NCI-H2171 treated with DMSO at 0.1 percent for 48 hours (cell line): ENCODE measurements around the gene CFAP107.
"Not testable (repeated sequence)": the region's sequence is repeated elsewhere in the genome, so short reads cannot be mapped to it uniquely, and the experiment has no call there.

ENCODE experiments used
- DNase-seq: peaks from one replicate; lab custom pipeline; 2025; lab: John Stamatoyannopoulos, UW

Gene CFAP107

GRCh38 chr1:12745992-12746323 lies at the start of gene CFAP107:
TSS of gene CFAP107 (plus strand) at chr1:12746200. CDS start at chr1:12746431, 231 bp downstream.
- no peak for DNase-seq

- no peak for DNase-seq
Measured at GRCh38 chr1:12696658-12697057, 49.3 kb upstream of the CFAP107 start.

- no peak for DNase-seq
Measured at GRCh38 chr1:12697397-12697796, 48.6 kb upstream of the CFAP107 start.

- DNase-seq, result no peak
Measured at GRCh38 chr1:12703821-12704451, 42.1 kb upstream of the CFAP107 start.

- no peak for DNase-seq
Measured at GRCh38 chr1:12706061-12706460, 39.9 kb upstream of the CFAP107 start.

- no peak for DNase-seq
Measured at GRCh38 chr1:12708396-12709090, 37.5 kb upstream of the CFAP107 start.

- no peak for DNase-seq
Measured at GRCh38 chr1:12709091-12709491, 36.9 kb upstream of the CFAP107 start.

GRCh38 chr1:12709696-12710095 lies 36.3 kb upstream of the CFAP107 start:
- DNase-seq, result no peak

- no peak for DNase-seq
Measured at GRCh38 chr1:12711536-12711935, 34.5 kb upstream of the CFAP107 start.

- DNase-seq, result no peak
Measured at GRCh38 chr1:12712076-12712475, 33.9 kb upstream of the CFAP107 start.

GRCh38 chr1:12712929-12713328 lies 33.1 kb upstream of the CFAP107 start:
- DNase-seq, result no peak

GRCh38 chr1:12713651-12714050 lies 32.3 kb upstream of the CFAP107 start:
- not testable (repeated sequence) for DNase-seq

GRCh38 chr1:12714710-12715475 lies 31.1 kb upstream of the CFAP107 start:
- no peak for DNase-seq

- no peak for DNase-seq
Measured at GRCh38 chr1:12715896-12716437, 30.0 kb upstream of the CFAP107 start, which contains the start of gene AADACL3. TSS of gene AADACL3 (plus strand) at chr1:12716110. CDS start at chr1:12716177, 67 bp downstream.

- DNase-seq, result no peak
Measured at GRCh38 chr1:12717301-12717838, 28.6 kb upstream of the CFAP107 start.

- DNase-seq, result no peak
Measured at GRCh38 chr1:12722626-12723025, 23.4 kb upstream of the CFAP107 start.

- no peak for DNase-seq
Measured at GRCh38 chr1:12728391-12728790, 17.6 kb upstream of the CFAP107 start.

GRCh38 chr1:12730156-12730555 lies 15.8 kb upstream of the CFAP107 start:
- DNase-seq, result no peak

- DNase-seq, result not testable (repeated sequence)
Measured at GRCh38 chr1:12731084-12731483, 14.9 kb upstream of the CFAP107 start.

- DNase-seq, result no peak
Measured at GRCh38 chr1:12734651-12735050, 11.3 kb upstream of the CFAP107 start.

- DNase-seq, result no peak
Measured at GRCh38 chr1:12738934-12739333, 7.1 kb upstream of the CFAP107 start.

- DNase-seq, result no peak
Measured at GRCh38 chr1:12739613-12740012, 6.4 kb upstream of the CFAP107 start.
